HG03103 (cell line): ENCODE results near the gene SLC27A6.
"Not testable (repeated sequence)": the region's sequence is repeated elsewhere in the genome, so short reads cannot be mapped to it uniquely, and the experiment has no call there.

Source experiments
- ATAC-seq: cut with Tn5 transposase; IDR thresholded peaks from one replicate; pipeline ENCODE4 v1.9.1; 2021; ENCODE audit warnings: low read depth; ENCODE audit not compliant: unreplicated experiment

SLC27A6 gene

DNA sequence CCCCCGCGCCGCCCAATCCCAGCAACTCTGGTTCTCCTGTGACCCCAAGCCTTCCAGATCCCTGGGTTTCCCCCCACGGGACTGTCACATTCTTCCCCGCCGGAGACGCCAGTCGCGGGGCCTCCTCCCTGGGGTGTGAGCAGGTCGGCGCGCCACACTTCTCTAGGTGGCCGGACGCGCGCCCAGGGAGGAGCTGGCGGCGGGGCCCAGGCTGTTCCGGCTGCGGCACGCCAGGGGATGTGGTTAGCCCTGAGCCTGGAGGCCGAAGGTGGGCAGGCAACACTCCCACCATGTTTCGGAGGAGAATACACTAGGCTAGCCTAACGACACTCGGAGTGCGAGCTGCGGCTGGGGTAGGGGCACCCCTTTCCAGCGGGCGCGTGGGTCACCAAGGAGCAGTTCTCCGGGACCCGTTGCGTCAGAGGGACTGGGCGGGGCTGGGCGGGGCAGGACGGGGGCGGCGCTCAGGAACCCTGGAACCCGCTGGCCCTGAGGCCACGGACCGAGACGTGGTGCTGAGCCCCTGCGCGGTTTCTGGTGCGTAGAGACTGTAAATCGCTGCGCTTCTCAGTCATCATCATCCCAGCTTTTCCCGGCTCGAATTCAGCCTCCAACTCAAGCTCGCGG is at the start of gene SLC27A6:
Gene SLC27A6 (plus strand): TSS at position 478 of the 627 bp plus-strand sequence. CDS start 650 bp downstream, outside the sequence.
- no peak for ATAC-seq

DNA sequence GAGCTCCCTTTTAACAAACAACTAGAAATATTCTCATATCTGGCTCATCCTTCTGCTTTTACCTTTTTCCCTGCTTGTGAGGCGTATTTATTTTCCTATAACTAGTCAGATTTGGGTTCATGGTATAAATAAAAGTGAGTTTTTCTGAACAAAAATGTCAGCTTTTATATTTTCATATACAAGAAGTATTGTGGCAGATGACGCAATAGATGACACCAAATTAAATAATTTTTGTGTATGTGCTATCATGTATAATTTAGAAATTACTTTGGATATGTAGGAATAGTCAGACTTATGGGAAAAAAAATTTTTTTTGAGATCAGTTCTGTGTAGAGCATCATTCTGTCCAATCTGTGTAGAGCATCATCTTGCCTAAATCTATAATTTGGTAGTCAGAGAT is 45.7 kb upstream of the SLC27A6 start:
- ATAC-seq: no peak

GRCh38 chr5:128920345-128921215 is 44.7 kb upstream of the SLC27A6 start:
- ATAC-seq: no peak

- ATAC-seq: no peak
These were observed 41.0 kb upstream of the SLC27A6 start for GRCh38 chr5:128924299-128924698.

DNA sequence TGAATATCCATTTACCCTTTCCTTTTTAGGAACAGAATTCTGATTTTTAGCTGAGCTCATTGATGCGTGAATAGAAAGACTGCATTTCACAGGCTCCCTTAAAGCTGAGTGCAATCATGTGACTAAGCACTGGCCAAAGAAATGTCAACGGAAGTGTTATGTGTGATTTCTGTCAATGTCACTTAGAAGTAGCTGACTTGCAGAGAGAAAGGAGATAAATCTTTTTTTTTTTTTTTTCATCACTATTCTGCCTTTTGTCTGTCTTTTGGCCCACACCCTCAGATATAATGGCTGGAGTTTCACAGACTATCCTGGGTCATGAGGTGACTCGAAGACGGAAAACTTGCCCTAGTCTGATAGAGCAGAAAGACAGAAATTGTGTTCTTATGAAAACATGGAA is 39.3 kb upstream of the SLC27A6 start:
- no peak for ATAC-seq

DNA sequence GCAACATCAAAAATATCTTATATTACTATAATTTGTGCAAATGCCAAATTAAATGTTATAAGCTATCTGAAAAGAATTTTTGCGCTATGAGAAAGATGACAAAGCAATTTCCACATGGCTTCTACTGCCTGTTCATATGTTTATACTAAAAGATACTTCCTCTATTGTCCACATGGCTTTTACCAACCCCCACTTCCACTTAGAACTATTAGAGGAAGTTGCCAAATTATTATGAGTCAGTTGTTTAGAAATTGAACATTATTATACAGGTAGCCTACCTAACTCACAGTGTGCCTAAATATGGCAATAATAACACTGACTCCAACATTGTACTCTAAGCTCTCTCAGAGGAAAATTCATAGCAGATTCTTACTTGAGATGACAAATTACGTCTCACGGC is 37.6 kb upstream of the SLC27A6 start:
- ATAC-seq: no peak

DNA sequence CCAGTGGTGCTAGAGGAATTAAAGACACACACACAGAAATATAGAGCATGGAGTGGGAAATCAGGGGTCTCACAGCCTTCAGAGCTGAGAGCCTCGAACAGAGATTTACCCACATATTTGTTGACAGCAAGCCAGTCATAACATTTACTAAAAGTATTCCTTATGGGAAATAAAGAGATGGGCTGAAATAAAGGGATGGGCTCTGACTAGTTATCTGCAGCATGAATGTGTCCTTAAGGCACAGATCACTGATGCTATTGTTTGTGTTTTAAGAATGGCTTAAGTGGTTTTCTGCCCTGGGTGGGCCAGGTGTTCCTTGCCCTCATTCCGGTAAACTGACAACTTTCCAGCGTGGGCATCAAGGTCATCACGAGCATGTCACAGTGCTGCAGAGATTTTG is 33.1 kb upstream of the SLC27A6 start:
- ATAC-seq: not testable (repeated sequence)

DNA sequence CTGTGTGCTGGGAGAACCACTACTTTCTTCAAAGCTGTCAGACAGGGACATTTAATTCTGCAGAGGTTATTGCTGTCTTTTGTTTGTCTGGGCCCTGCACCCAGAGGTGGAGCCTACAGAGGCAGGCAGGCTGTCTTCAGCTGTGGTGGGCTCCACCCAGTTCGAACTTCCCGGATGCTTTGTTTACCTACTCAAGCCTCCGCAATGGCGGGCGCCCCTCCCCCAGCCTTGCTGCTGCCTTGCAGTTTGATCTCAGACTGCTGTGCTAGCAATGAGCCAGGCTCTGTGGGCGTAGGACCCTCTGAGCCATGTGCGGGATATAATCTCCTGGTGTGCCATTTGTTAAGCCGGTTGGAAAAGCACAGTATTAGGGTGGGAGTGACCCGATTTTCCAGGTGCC is 22.2 kb upstream of the SLC27A6 start:
- ATAC-seq: not testable (repeated sequence)

GRCh38 chr5:128949847-128950546 is 15.3 kb upstream of the SLC27A6 start:
- ATAC-seq: no peak

DNA sequence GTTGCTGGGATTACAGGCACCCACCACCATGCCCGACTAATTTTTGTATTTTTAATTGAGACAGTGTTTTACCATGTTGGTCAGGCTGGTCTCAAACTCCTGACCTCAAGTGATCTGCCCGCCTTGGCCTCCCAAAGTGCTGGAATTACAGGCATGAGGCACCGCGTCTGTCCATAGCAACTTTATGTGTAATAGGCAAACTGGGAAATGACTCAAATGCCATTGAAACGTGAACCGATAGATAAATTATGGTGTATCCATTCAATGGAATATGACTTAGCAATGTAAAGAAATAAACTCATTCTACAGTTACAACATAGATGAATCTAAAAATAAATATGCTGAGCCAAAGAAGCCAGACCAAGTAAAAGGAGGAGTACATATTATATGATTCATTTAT is 14.0 kb upstream of the SLC27A6 start:
- ATAC-seq: not testable (repeated sequence)

DNA sequence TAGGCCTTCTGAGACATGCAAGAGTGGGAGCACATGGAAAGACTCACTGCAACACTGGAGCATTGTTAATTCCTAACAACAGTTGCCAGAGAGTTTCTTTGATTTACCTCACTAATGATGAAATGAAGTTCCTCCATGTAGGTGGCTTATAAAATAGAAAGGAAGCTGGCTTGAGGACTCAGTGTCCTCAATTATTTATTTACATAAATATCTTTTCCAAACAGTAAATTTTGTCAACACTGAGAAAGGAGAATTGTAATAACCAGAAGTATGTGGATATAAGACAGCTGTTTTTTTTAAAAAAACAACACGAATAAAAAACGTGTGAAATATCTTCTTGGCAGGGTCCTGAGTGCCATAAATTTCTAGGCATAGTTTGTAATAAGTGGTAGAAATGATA is 9.1 kb upstream of the SLC27A6 start:
- ATAC-seq: no peak

DNA sequence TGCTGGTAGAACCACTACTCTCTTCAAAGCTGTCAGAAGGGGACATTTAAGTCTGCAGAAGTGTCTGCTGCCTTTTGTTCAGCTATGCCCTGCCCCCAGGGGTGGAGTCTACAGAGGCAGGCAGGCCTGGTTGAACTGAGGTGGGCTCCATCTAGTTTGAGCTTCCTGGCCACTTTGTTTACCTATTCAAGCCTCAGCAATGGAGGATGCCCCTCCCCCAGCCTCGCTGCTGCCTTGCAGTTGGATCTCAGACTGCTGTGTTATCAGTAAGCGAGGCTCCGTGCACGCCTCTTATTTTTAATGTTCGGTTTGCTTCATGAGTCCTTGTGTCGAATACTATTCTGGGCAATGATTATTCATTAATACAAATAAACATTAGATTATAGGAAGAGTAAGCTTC is 3.1 kb upstream of the SLC27A6 start:
- ATAC-seq: no peak

DNA sequence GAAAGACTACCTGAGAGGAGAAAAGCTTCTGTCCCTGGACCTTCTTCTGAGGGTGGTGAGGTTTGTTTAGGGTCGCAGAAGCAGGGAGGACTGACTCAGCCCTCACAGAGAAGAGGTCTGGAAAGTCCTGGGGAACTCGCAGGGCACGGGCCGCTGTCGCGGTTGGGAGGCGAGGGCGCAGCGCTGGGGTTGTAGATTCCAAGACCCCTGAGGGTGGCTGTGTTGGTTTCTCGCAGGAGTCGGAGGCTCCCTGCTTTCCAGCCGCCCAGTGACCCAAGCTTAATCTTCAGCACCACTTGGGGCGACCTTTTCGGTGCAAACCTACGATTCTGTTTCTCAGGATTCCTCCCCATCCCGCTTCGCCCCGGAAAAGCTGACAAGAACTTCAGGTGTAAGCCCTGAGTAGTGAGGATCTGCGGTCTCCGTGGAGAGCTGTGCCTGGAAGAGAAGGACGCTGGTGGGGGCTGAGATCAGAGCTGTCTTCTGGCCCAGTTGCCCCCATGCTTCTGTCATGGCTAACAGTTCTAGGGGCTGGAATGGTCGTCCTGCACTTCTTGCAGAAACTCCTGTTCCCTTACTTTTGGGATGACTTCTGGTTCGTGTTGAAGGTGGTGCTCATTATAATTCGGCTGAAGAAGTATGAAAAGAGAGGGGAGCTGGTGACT is 482 bp downstream of the SLC27A6 start:
- no peak for ATAC-seq

- no peak for ATAC-seq
These were observed 1.1 kb downstream of the SLC27A6 start for GRCh38 chr5:128966375-128966774.

- ATAC-seq: no peak
These were observed 1.6 kb downstream of the SLC27A6 start for GRCh38 chr5:128966846-128967245.

- ATAC-seq: no peak
These were observed 8.0 kb downstream of the SLC27A6 start for GRCh38 chr5:128973244-128973643.

DNA sequence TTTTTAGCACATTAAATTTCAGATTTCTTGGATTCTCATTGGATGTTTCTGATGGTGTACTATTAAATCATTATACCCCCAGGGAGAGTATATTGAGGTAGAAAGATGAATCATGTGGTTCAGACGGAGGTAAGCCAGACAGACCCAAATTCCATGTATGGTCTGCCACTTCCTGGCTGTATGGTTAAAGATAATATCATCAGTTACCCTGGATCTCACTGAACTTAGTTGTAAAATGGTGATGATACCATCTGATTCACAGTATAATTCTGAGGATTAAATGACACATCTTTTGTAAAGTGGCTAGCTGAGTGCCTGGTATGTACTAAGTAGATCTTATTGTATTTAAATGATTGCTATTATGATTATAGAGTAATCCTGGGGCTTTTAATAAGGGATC is 9.3 kb downstream of the SLC27A6 start:
- ATAC-seq: no peak

DNA sequence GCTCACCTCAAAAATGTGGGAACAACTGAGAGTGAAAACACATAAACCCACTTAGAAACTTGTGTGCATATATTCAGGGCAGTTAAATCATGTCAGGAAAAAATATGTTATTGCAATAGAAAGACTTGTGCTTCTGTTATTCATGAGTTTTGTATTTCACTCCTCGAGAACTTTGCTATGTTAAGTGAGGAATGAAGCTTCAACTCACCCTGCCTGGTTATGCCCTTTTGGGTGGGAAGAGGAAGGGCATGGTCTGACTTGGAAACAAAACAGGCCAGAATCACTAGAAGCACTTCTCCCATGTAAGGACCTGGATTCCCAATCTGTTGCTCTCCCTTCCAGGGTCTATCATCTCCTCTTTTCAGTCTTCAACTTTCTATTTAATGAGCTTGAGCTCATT is 14.5 kb downstream of the SLC27A6 start:
- no peak for ATAC-seq

DNA sequence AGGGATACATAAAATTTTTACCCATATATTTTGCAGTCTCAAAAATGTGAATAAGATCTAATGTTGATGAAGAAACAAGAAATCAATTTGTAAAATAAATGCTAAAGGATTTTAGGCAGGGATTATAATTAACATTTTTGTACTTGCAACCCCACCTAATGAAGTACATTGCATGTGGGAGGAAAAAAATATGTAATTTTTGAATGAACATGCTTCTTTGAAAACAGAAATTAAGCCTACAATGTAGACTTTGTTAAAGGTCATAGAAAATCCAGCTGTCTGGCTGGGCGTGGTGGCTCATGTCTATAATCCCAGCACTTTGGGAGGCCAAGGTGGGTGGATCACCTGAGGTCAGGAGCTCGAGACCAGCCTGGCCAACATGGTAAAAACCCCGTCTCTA is 15.6 kb downstream of the SLC27A6 start:
- ATAC-seq: no peak

GRCh38 chr5:128984480-128984879 is 19.2 kb downstream of the SLC27A6 start:
- no peak for ATAC-seq

- no peak for ATAC-seq
These were observed 23.2 kb downstream of the SLC27A6 start for GRCh38 chr5:128988476-128988875.
